ENCODE measurements around the gene TSPAN18. TPM values are rescaled to one million over a fixed set of nuclear protein-coding genes. Genes with fewer than 3 reads are reported as not detected.

TSPAN18 gene
- total and polyA plus RNA-seq, 3 donors from 2014 or later, result 2.1 to 11.1 (median 5.0) TPM

- Histone ChIP-seq H3K4me1 (no peaks in the 10 kb centered on the region), H3K27ac (no peak overlapping the region), H3K27me3 (no peaks in the 10 kb centered on the region), H3K9me3 (no peaks in the 10 kb centered on the region), H3K36me3 (ENCODE audit: low read depth, missing control alignments) (no peaks in the 10 kb centered on the region), H3K4me3 (no peak overlapping the region)
- WGBS, 2 donors, result 94% methylated on average over 3 of the region's 3 CpGs
- TF ChIP-seq POLR2A (IDR thresholded peaks at IDR 0.05), result no peak
- TF ChIP-seq, protein P1, sequence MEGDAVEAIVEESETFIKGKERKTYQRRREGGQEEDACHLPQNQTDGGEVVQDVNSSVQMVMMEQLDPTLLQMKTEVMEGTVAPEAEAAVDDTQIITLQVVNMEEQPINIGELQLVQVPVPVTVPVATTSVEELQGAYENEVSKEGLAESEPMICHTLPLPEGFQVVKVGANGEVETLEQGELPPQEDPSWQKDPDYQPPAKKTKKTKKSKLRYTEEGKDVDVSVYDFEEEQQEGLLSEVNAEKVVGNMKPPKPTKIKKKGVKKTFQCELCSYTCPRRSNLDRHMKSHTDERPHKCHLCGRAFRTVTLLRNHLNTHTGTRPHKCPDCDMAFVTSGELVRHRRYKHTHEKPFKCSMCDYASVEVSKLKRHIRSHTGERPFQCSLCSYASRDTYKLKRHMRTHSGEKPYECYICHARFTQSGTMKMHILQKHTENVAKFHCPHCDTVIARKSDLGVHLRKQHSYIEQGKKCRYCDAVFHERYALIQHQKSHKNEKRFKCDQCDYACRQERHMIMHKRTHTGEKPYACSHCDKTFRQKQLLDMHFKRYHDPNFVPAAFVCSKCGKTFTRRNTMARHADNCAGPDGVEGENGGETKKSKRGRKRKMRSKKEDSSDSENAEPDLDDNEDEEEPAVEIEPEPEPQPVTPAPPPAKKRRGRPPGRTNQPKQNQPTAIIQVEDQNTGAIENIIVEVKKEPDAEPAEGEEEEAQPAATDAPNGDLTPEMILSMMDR (IDR thresholded peaks at IDR 0.05), result no peak
- intact Hi-C loops (cut with DNase I; ENCODE audit: low total_unique reads), result no loop called here
- DNase-seq, result no peak
These were observed 147.5 kb downstream of the TSPAN18 start for GRCh38 chr11:44874284-44874683.

GRCh38 chr11:44875037-44875436 is 148.3 kb downstream of the TSPAN18 start:
- Histone ChIP-seq H3K4me3 (no peak overlapping the region), H3K27ac (no peak overlapping the region), H3K27me3 (no peaks in the 10 kb centered on the region), H3K9me3 (no peaks in the 10 kb centered on the region), H3K4me1 (no peaks in the 10 kb centered on the region), H3K36me3 (ENCODE audit: low read depth, missing control alignments) (no peaks in the 10 kb centered on the region)
- 86 to 92% methylated on average over 3 to 4 of the region's 4 CpGs for WGBS, 2 donors
- TF ChIP-seq POLR2A (IDR thresholded peaks at IDR 0.05), result no peak
- TF ChIP-seq, protein P1 (IDR thresholded peaks at IDR 0.05), result no peak
- DNase-seq, result no peak
- intact Hi-C loops (cut with DNase I; ENCODE audit: low total_unique reads), result no loop called here

DNA sequence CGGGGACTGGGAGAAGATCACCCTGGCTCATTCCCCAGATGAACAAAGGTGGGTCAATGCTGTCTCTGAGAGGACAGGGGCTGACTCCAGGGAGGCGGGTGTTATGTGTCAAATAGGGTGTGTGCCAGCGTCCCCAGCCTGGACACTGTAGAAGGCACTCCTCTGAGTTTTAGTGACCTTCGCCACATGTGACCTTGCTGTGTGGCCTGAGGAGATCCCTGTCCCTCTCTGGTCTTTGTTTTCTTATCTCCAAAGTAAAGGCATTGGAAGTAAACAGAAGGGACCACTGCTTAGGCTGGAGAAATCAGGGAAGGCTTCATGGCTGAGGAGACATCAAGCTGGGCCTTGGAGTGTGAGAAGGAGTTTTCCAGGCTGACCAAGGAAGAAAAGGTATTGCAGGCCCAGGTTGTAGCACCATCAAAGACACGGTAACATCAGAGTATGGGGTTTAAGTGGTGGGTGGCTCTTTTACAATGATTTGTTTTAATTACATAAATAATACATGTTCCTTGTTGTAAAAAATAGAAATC is 149.5 kb downstream of the TSPAN18 start:
- intact Hi-C loops (cut with DNase I; ENCODE audit: low total_unique reads), result no loop called here
- Histone ChIP-seq H3K4me1 (no peaks in the 10 kb centered on the region), H3K36me3 (ENCODE audit: low read depth, missing control alignments) (no peaks in the 10 kb centered on the region), H3K9me3 (no peaks in the 10 kb centered on the region), H3K27ac (no peak overlapping the region), H3K27me3 (no peaks in the 10 kb centered on the region), H3K4me3 (no peak overlapping the region)
- TF ChIP-seq, protein P1 (IDR thresholded peaks at IDR 0.05), result no peak
- no peak for TF ChIP-seq POLR2A (IDR thresholded peaks at IDR 0.05)
- DNase-seq, result no peak
- WGBS, 2 donors, result 94 to 98% methylated on average over 4 to 5 of the region's 5 CpGs

DNA sequence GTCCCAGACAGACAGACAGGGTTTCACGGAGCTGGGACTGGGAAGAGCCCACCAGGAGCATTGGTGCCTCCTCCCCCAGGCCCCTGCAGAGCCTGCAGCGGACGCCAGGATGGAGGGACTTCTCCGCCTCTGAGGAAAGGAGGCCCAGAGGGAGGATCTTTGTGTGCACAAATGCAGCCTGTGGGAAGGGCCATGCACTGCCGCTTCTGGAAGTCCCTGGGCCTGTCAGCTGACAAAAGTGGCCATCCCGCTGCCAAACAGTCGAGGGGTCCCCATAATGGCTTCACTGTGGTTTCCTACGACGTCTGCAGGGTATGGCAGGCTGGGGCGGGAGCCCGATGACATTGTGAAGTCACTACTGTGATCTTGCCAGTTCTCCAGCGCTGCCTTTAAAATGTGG is 150.1 kb downstream of the TSPAN18 start:
- no peak for TF ChIP-seq POLR2A (IDR thresholded peaks at IDR 0.05)
- TF ChIP-seq, protein P1 (IDR thresholded peaks at IDR 0.05), result no peak
- H3K4me1 ChIP-seq, result no peaks in the 10 kb centered on the region
- intact Hi-C loops (cut with DNase I; ENCODE audit: low total_unique reads), result no loop called here
- H3K4me3 ChIP-seq, result no peak overlapping the region
- no peak overlapping the region for H3K27ac ChIP-seq
- no peak for DNase-seq
- no peaks in the 10 kb centered on the region for H3K27me3 ChIP-seq
- H3K9me3 ChIP-seq, result no peaks in the 10 kb centered on the region
- 80 to 83% methylated on average over 11 to 12 of the region's 12 CpGs for WGBS, 2 donors
- no peaks in the 10 kb centered on the region for H3K36me3 ChIP-seq (ENCODE audit: low read depth, missing control alignments)
